Thyroid gland (tissue), 4 donors: ENCODE measurements around the gene WDR47. TPM values are rescaled to one million over a fixed set of nuclear protein-coding genes. Genes with fewer than 3 reads are reported as not detected.
A peak's percentile ranks its signal among the peaks of the same experiment; 100 is the strongest.

Experiments used
- DNase-seq, 2 donors: peaks; one replicate each; pipeline ENCODE4 v3.0.0-alpha.2; 2019
- H3K27ac ChIP-seq, 3 donors: fragments of 200-600 bp; sonication (generic); 1 replicate in 2 of 3; 2 replicates in 1 of 3; pipeline ENCODE4 v1.5.1; 2016 to 2019; ENCODE audit warnings: mild to moderate bottlenecking in 1 of 3, moderate library complexity in 1 of 3
- H3K27me3 ChIP-seq: fragments of 200-600 bp; sonication (generic); one replicate; pipeline ENCODE4 v1.5.1; 2019
- H3K36me3 ChIP-seq, 2 donors: fragments of 200-600 bp; sonication (generic); one replicate each; pipeline ENCODE4 v1.5.1; 2016 to 2019
- H3K4me1 ChIP-seq, 2 donors: fragments of 200-600 bp; sonication (generic); one replicate each; pipeline ENCODE4 v1.5.1; 2017 to 2019
- H3K4me3 ChIP-seq, 3 donors: fragments of 200-600 bp; sonication (generic); replicated peaks in 1 of 3; 1 replicate in 2 of 3; 2 replicates in 1 of 3; pipeline ENCODE4 v1.5.1; 2016; ENCODE audit warnings: mild to moderate bottlenecking in 1 of 3
- H3K9me3 ChIP-seq: fragments of 200-600 bp; sonication (generic); one replicate; pipeline ENCODE4 v1.5.1; 2017
- CTCF ChIP-seq, 6 experiments: fragments of 200-600 bp in 3 of 6; fragments of 450-650 bp in 3 of 6; sonication (generic) in 3 of 6; IDR thresholded peaks; one replicate each; pipeline ENCODE4 v1.5.1; 2016 to 2019; ENCODE audit warnings: antibody characterized with exemption in 6 of 6, mild to moderate bottlenecking in 2 of 6, inconsistent platforms in 1 of 6, moderate library complexity in 1 of 6
- POLR2A ChIP-seq, 2 donors: fragments of 450-650 bp; IDR thresholded peaks; one replicate each; pipeline ENCODE4 v1.6.1; 2017; ENCODE audit warnings: antibody characterized with exemption in 2 of 2, mild to moderate bottlenecking in 2 of 2, moderate library complexity in 1 of 2
- WGBS, 2 donors: methylation state at CpG; one replicate each; pipeline ENCODE4 v1.1.5; 2017; 5-methylcytosine and 5-hydroxymethylcytosine counted together
- intact Hi-C: fragments of 100-400 bp; cut with DNase I; formaldehyde crosslinking; loops from one replicate; pipeline ENCODE4 v1.15.1; 2023
- total RNA-seq, 4 donors: library from RNA; depleted of rRNA; stranded (reverse); fragments of >200 nt; gene quantifications; one replicate each; pipeline ENCODE4 v1.2.3, GENCODE V29; 2016

WDR47 gene
- total RNA-seq, 4 donors from 2014 or later, result 9.4 to 23.2 (median 12.9) TPM

GRCh38 chr1:109084563-109085517, 42.9 kb upstream of the WDR47 start:
- 73 to 74% methylated on average over 13 of the region's 13 CpGs for WGBS, 2 donors

GRCh38 chr1:109083923-109084322, 42.0 kb upstream of the WDR47 start:
- intact Hi-C loops, result no loop called here
- 60 to 72% methylated on average over 1 of the region's 1 CpG for WGBS, 2 donors

More at GRCh38 chr1:109084563-109085517, 42.9 kb upstream of the WDR47 start:
- H3K4me3 ChIP-seq, result no peak overlapping the region
- H3K27me3 ChIP-seq, result no peaks in the 10 kb centered on the region
- TF ChIP-seq CTCF (IDR thresholded peaks at IDR 0.05) (no peak), POLR2A (IDR thresholded peaks at IDR 0.05) (no peak)
- no peaks in the 10 kb centered on the region for H3K9me3 ChIP-seq
- H3K4me1 ChIP-seq, result peaks cover 0 to 5% of the 10 kb centered on the region in 2 donors
- H3K36me3 ChIP-seq, result no peaks in the 10 kb centered on the region
- intact Hi-C loops, result no loop called here
- DNase-seq, result no peak
- H3K27ac ChIP-seq, result no peak overlapping the region

GRCh38 chr1:109083501-109083900, 41.6 kb upstream of the WDR47 start:
- Histone ChIP-seq H3K4me1 (no peaks in the 10 kb centered on the region), H3K9me3 (no peaks in the 10 kb centered on the region), H3K4me3 (no peak overlapping the region), H3K27ac (no peak overlapping the region), H3K36me3 (no peaks in the 10 kb centered on the region), H3K27me3 (no peaks in the 10 kb centered on the region)
- TF ChIP-seq POLR2A (IDR thresholded peaks at IDR 0.05), result no peak
- TF ChIP-seq CTCF (IDR thresholded peaks at IDR 0.05), result no peak
- no peak for DNase-seq
- intact Hi-C loops, result no loop called here
- 86 to 88% methylated on average over 3 of the region's 3 CpGs for WGBS, 2 donors

More at GRCh38 chr1:109083923-109084322, 42.0 kb upstream of the WDR47 start:
- Histone ChIP-seq H3K4me1 (no peaks in the 10 kb centered on the region), H3K9me3 (no peaks in the 10 kb centered on the region), H3K36me3 (no peaks in the 10 kb centered on the region), H3K27ac (no peak overlapping the region), H3K4me3 (no peak overlapping the region), H3K27me3 (no peaks in the 10 kb centered on the region)
- no peak for DNase-seq
- TF ChIP-seq POLR2A (IDR thresholded peaks at IDR 0.05) (no peak), CTCF (IDR thresholded peaks at IDR 0.05) (no peak)

- TF ChIP-seq POLR2A (IDR thresholded peaks at IDR 0.05), result no peak
- no peak for TF ChIP-seq CTCF (IDR thresholded peaks at IDR 0.05)
- Histone ChIP-seq H3K27ac (peak overlapping the region; percentile 9 to 45 (median 42)), H3K4me1 (no peaks in the 10 kb centered on the region), H3K27me3 (no peaks in the 10 kb centered on the region), H3K4me3 (no peak overlapping the region), H3K36me3 (no peaks in the 10 kb centered on the region), H3K9me3 (no peaks in the 10 kb centered on the region)
- intact Hi-C loops, result no loop called here
- DNase-seq, result no peak
- WGBS, 2 donors, result 77 to 88% methylated on average over 5 of the region's 5 CpGs
Observed at GRCh38 chr1:109080441-109081082, 38.7 kb upstream of the WDR47 start.
